ENCODE results near the gene CDCA7.
"Not testable (repeated sequence)": the region's sequence is repeated elsewhere in the genome, so short reads cannot be mapped to it uniquely, and the experiment has no call there.

CDCA7 gene

GRCh38 chr2:173354582-173355131, at the start of gene CDCA7:
TSS of gene CDCA7 (plus strand) at chr2:173354872. CDS start at chr2:173354964, 92 bp downstream.
- DNase-seq (ENCODE audit: insufficient read length, low spot score) (peak; percentile 82), FAIRE-seq (no peak)

- FAIRE-seq, result no peak
- no peak for DNase-seq (ENCODE audit: insufficient read length, low spot score)
Observed at GRCh38 chr2:173305303-173305702, 49.4 kb upstream of the CDCA7 start.

- FAIRE-seq, result no peak
- no peak for DNase-seq (ENCODE audit: insufficient read length, low spot score)
Observed at GRCh38 chr2:173307293-173307692, 47.4 kb upstream of the CDCA7 start.

GRCh38 chr2:173309370-173309769, 45.3 kb upstream of the CDCA7 start:
- DNase-seq (ENCODE audit: insufficient read length, low spot score); FAIRE-seq: not testable (repeated sequence)

- DNase-seq (ENCODE audit: insufficient read length, low spot score) (no peak), FAIRE-seq (no peak)
Observed at GRCh38 chr2:173311844-173312606, 42.6 kb upstream of the CDCA7 start.

GRCh38 chr2:173323371-173323770, 31.3 kb upstream of the CDCA7 start:
- FAIRE-seq, result no peak
- no peak for DNase-seq (ENCODE audit: insufficient read length, low spot score)

DNA sequence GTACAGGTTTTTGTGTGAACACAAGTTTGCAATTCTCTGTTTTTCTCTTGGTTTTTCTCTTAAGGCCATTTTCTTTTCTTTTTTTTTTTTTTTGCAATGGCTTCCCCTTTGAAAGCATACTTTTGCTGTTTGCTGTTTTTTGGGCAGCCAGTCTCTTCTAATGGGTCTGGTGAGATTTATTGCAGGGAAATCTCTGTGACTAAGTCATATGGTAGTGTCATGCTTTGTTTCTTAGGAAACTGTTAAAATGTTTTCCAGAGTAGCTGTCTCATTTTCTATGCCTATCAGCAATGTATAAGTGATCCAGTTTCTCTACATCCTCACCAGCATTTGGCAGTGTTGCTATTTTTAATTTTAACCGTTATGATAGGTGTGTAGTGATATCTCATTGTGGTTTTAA, 27.9 kb upstream of the CDCA7 start:
- FAIRE-seq, result no peak
- no peak for DNase-seq (ENCODE audit: insufficient read length, low spot score)

DNA sequence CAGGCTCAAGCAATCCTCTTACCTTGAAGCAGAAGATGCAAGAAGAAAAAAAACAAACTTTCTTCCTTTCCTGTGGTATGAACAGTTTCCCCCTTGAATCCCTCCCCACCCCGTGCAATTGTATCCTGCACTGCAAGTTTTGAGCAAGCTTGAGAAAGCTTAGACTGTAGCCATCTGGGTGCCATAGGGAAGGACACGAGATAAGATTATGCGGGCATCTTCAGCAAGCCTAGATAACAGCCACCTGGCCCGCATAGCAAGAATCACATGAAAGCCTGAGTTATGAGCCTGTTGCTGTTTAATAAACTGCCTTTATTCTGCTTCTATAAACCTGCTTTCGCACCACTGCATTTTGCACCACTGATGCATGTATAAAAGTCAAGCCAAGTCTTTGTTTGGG, 27.3 kb upstream of the CDCA7 start:
- DNase-seq (ENCODE audit: insufficient read length, low spot score) (no peak), FAIRE-seq (no peak)

GRCh38 chr2:173333003-173333402, 21.7 kb upstream of the CDCA7 start:
- FAIRE-seq; DNase-seq (ENCODE audit: insufficient read length, low spot score): not testable (repeated sequence)

GRCh38 chr2:173339807-173340206, 14.9 kb upstream of the CDCA7 start:
- FAIRE-seq (no peak), DNase-seq (ENCODE audit: insufficient read length, low spot score) (no peak)

DNA sequence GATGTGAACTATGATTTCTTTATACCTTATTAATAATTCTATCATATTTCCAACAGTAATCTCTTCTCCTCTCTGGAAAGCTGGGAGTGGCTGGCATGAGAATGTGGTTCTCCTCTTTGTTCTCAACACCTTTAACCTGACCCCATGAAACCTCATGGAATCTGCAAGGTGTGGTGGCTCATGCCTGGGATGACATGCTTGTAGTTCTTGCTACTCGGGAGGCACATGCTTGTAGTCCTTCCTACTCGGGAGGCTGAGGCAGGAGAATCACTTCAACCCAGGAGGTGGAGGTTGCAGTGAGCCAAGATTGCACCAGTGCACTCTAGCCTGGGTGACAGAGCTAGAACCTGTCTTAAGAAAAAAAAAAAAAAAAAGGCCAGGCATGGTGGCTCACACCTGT, 10.8 kb upstream of the CDCA7 start:
- DNase-seq (ENCODE audit: insufficient read length, low spot score), result no peak
- FAIRE-seq, result no peak

GRCh38 chr2:173346035-173346434, 8.6 kb upstream of the CDCA7 start:
- no peak for FAIRE-seq
- DNase-seq (ENCODE audit: insufficient read length, low spot score), result no peak

DNA sequence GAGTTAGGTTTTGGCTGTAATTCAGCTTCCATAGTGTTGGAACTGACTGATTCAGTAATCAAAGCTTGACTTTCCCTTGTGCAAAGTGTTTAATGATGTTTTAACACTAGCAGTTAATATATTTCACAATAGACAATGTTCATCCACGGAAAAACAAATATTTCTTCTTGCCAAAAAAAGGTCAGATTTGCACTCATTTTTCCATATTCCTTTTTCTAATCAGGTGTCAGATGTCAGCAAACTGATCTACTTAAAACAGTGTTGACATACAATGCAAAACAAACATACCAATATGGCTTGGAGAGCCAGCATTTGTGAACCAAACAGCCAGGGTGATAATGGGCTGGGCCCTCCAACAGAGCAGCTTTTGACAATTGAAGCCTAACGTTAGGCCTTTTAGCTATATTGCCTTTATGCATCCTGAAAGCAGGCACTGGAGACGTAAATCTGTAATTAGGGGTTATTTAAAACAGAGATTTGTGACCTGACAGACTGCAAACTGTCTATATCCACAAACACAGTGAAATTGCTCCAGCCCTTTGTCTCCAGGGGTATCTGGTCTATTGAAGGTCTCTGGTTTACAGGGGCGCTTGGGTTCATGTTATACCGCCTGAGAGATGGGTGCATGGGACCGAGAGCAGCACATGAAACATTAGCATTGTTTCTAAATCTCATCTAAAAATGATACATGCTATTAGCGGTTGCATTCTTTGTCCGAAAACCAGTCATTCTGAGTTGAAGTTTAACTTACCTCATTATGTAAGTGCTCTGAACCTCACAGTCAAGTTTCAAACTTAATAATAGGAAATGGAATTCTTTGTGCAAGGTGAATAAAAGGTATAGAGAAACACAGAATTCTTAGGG, 7.1 kb upstream of the CDCA7 start:
- FAIRE-seq (no peak), DNase-seq (ENCODE audit: insufficient read length, low spot score) (no peak)

GRCh38 chr2:173349287-173349686, 5.4 kb upstream of the CDCA7 start:
- no peak for DNase-seq (ENCODE audit: insufficient read length, low spot score)
- no peak for FAIRE-seq

GRCh38 chr2:173350383-173350782, 4.3 kb upstream of the CDCA7 start:
- DNase-seq (ENCODE audit: insufficient read length, low spot score) (no peak), FAIRE-seq (no peak)

- DNase-seq (ENCODE audit: insufficient read length, low spot score) (no peak), FAIRE-seq (no peak)
Observed at GRCh38 chr2:173351879-173352278, 2.8 kb upstream of the CDCA7 start.

GRCh38 chr2:173353556-173353955, 1.1 kb upstream of the CDCA7 start:
- DNase-seq (ENCODE audit: insufficient read length, low spot score), result no peak

GRCh38 chr2:173354073-173354581, 545 bp upstream of the CDCA7 start:
- no peak for FAIRE-seq
- DNase-seq (ENCODE audit: insufficient read length, low spot score), result peak; percentile 68

More at GRCh38 chr2:173353556-173353955, 1.1 kb upstream of the CDCA7 start:
- no peak for FAIRE-seq

- DNase-seq (ENCODE audit: insufficient read length, low spot score), result peak; percentile 51
- FAIRE-seq, result no peak
Observed at GRCh38 chr2:173355132-173355865, 627 bp downstream of the CDCA7 start.

- no peak for DNase-seq (ENCODE audit: insufficient read length, low spot score)
- FAIRE-seq, result no peak
Observed at GRCh38 chr2:173355866-173356508, 1.3 kb downstream of the CDCA7 start.

All from HTR-8/SVneo (cell line).